Gastrocnemius medialis (tissue), 4 donors: Measurements from ENCODE around the gene CHURC1.

Source experiments
- CTCF ChIP-seq, 5 experiments: fragments of 450-650 bp in 3 of 5; fragments of 200-600 bp in 2 of 5; sonication (generic) in 2 of 5; IDR thresholded peaks in 4 of 5; conservative IDR thresholded peaks in 1 of 5; 1 replicate in 4 of 5; 2 replicates in 1 of 5; pipeline ENCODE4 v1.5.1; 2016 to 2019; ENCODE audit warnings: antibody characterized with exemption in 5 of 5, mild to moderate bottlenecking in 3 of 5, moderate library complexity in 3 of 5
- POLR2A ChIP-seq, 2 donors: fragments of 450-650 bp; IDR thresholded peaks; one replicate each; pipeline ENCODE4 v1.6.1; 2017; ENCODE audit warnings: antibody characterized with exemption in 2 of 2, mild to moderate bottlenecking in 2 of 2, moderate library complexity in 2 of 2

GRCh38 chr14:64927031-64927430, 12.8 kb downstream of the CHURC1 start:
- TF ChIP-seq CTCF (IDR thresholded peaks at IDR 0.05 in 4 of 5, conservative IDR thresholded peaks at IDR 0.05 in 1 of 5) (no peak), POLR2A (IDR thresholded peaks at IDR 0.05) (no peak)
